ENCODE results near the gene EPHA8.

Gene EPHA8

GRCh38 chr1:22637907-22638445, 74.7 kb downstream of the EPHA8 start:
- no peak for FAIRE-seq
- no peak for DNase-seq (ENCODE audit: extremely low spot score, insufficient read length, low read depth)

DNA sequence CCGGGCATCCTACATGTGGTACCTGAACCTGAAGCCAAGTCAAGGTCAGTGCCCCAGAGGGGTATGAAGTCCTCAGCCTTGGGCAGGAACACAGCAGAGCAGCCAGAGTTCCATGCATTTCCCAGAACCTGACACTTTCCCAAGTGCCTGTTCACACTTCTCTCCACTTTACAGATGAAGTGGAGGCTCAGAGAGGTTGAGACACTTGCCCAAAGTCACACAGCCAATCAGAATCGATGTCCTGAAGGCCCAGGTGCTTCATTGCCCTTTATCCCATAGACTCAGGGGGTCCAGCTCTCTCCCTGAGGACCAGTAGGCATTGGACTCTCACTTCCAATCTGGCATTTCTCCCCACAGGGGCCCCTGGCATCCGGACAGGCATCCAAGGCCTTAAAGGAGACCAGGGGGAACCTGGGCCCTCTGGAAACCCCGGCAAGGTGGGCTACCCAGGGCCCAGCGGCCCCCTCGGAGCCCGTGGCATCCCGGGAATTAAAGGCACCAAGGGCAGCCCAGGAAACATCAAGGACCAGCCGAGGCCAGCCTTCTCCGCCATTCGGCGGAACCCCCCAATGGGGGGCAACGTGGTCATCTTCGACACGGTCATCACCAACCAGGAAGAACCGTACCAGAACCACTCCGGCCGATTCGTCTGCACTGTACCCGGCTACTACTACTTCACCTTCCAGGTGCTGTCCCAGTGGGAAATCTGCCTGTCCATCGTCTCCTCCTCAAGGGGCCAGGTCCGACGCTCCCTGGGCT, 75.4 kb downstream of the EPHA8 start:
- DNase-seq (ENCODE audit: extremely low spot score, insufficient read length, low read depth): no peak
- FAIRE-seq: no peak

DNA sequence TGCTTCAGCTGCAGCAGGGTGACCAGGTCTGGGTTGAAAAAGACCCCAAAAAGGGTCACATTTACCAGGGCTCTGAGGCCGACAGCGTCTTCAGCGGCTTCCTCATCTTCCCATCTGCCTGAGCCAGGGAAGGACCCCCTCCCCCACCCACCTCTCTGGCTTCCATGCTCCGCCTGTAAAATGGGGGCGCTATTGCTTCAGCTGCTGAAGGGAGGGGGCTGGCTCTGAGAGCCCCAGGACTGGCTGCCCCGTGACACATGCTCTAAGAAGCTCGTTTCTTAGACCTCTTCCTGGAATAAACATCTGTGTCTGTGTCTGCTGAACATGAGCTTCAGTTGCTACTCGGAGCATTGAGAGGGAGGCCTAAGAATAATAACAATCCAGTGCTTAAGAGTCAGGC, 76.0 kb downstream of the EPHA8 start:
- FAIRE-seq (no peak), DNase-seq (ENCODE audit: extremely low spot score, insufficient read length, low read depth) (no peak)

DNA sequence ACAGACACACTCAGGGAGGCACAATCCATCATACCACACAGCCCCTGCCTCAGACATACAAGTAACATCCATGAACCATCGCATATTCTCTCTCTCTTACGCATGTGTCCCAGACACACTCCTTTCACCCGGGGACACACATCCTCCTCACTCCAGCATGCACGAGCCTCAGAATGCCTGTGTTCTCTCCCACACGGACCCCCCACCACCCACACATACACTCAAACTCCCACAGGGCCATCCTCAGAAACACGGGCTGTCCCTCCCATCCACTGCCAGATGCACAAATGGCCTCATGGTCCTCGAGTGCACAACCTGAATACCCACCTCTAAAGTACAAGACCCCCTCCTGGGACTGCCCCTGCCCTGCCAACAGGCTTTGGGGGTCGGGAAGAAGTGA, 78.0 kb downstream of the EPHA8 start:
- DNase-seq (ENCODE audit: extremely low spot score, insufficient read length, low read depth) (no peak), FAIRE-seq (no peak)

- FAIRE-seq: peak; percentile 66
- DNase-seq (ENCODE audit: extremely low spot score, insufficient read length, low read depth): peak; percentile 65
Measured at GRCh38 chr1:22641906-22642636, 78.8 kb downstream of the EPHA8 start.

DNA sequence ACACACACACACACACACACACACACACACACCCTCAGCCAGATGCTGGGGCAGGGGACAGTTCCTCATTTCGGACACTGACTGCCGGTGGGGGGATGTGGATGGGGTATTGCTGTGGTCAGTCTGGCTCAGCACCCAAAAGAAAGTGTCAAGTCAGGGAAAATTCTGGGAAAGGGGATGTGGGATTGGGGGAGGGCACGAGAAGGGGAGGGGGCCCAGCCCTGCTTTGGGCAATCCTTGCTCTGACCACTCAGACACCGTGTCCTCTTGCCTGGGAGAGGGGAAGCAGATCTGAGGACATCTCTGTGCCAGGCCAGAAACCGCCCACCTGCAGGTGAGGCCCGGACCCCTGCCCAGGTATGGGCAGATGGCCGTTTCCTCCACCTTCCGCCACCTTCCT, 80.1 kb downstream of the EPHA8 start, which contains the start of gene C1QC:
TSS of gene C1QC (plus strand) at position 253 of the 400 bp plus-strand sequence. CDS start 391 bp downstream, outside the sequence.
- DNase-seq (ENCODE audit: extremely low spot score, insufficient read length, low read depth) (no peak), FAIRE-seq (no peak)

DNA sequence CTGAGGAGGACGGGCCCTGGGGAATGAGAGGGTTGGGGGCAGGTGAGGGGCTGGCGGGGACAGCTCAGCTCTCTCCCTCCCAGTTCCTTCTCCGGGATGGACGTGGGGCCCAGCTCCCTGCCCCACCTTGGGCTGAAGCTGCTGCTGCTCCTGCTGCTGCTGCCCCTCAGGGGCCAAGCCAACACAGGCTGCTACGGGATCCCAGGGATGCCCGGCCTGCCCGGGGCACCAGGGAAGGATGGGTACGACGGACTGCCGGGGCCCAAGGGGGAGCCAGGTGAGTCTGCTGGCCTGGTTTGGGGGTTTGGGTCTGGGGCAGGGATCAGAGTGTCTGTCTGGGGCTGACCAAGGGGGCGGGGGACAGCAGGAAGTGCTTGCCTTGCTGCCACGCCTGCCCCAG, 80.6 kb downstream of the EPHA8 start:
- FAIRE-seq (no peak), DNase-seq (ENCODE audit: extremely low spot score, insufficient read length, low read depth) (no peak)

DNA sequence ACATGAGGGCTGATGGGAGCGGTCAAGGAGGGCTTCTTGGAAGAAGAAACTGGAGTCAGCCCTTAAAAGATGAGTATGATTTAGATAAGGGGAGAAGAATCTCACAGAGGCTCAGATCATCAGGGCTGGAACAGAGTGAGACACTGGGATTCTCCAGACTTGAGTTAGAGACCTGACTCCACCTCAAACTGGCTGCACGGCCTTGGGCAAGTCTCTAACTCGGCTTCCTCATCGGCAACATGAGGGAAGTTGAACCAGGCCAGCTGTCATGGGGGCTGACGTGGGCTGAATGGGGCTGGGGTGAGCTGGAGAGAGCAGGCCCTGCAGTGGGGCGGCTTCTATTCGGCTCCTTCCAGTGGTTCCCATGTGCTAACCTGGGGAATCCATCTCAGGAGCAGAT, 82.6 kb downstream of the EPHA8 start:
- FAIRE-seq: no peak
- no peak for DNase-seq (ENCODE audit: extremely low spot score, insufficient read length, low read depth)

GRCh38 chr1:22646384-22646783, 83.1 kb downstream of the EPHA8 start:
- FAIRE-seq: no peak
- no peak for DNase-seq (ENCODE audit: extremely low spot score, insufficient read length, low read depth)

- no peak for DNase-seq (ENCODE audit: extremely low spot score, insufficient read length, low read depth)
- no peak for FAIRE-seq
Measured at GRCh38 chr1:22650089-22650693, 86.9 kb downstream of the EPHA8 start.

- DNase-seq (ENCODE audit: extremely low spot score, insufficient read length, low read depth) (no peak), FAIRE-seq (no peak)
Measured at GRCh38 chr1:22651941-22652856, 88.9 kb downstream of the EPHA8 start.

- DNase-seq (ENCODE audit: extremely low spot score, insufficient read length, low read depth): no peak
- no peak for FAIRE-seq
Measured at GRCh38 chr1:22652881-22653316, 89.6 kb downstream of the EPHA8 start, which contains the start of gene C1QB. Gene C1QB, plus strand, starts transcription at chr1:22653236. Its CDS starts 6,227 bp downstream, at chr1:22659463.
